ENCODE results near the gene GTPBP2.

DNA sequence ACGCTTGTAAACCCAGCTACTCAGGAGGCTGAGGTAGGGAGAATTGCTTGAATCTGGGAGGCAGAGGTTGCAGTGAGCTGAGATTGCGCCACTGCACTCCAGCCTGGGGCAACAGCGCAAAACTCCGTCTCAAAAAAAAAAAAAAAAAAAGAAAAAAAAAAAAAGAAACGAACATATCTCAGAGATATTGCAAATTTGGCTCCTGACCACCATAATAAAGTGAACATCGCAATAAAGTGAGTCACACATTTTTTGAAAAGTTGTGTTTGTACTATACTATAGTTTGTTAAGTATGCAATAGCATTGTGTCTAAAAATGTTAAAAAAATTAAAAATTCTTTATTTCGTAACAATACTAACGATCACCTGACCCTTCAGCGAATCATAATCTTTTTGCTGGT, 29.1 kb upstream of the GTPBP2 start:
- TF ChIP-seq, protein P1, sequence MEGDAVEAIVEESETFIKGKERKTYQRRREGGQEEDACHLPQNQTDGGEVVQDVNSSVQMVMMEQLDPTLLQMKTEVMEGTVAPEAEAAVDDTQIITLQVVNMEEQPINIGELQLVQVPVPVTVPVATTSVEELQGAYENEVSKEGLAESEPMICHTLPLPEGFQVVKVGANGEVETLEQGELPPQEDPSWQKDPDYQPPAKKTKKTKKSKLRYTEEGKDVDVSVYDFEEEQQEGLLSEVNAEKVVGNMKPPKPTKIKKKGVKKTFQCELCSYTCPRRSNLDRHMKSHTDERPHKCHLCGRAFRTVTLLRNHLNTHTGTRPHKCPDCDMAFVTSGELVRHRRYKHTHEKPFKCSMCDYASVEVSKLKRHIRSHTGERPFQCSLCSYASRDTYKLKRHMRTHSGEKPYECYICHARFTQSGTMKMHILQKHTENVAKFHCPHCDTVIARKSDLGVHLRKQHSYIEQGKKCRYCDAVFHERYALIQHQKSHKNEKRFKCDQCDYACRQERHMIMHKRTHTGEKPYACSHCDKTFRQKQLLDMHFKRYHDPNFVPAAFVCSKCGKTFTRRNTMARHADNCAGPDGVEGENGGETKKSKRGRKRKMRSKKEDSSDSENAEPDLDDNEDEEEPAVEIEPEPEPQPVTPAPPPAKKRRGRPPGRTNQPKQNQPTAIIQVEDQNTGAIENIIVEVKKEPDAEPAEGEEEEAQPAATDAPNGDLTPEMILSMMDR (optimal IDR thresholded peaks at IDR 0.05 in 1 of 3, IDR thresholded peaks at IDR 0.05 in 1 of 3, conservative IDR thresholded peaks at IDR 0.05 in 1 of 3; ENCODE audit: extremely low read depth in 1 of 3, insufficient read depth in 2 of 3, low read length in 3 of 3), result no peak
- TF ChIP-seq EZH2 (IDR thresholded peaks at IDR 0.05; ENCODE audit: low read length), result no peak

Data from keratinocyte (primary cell).